ENCODE data around the gene PTHLH.

Gene PTHLH

DNA sequence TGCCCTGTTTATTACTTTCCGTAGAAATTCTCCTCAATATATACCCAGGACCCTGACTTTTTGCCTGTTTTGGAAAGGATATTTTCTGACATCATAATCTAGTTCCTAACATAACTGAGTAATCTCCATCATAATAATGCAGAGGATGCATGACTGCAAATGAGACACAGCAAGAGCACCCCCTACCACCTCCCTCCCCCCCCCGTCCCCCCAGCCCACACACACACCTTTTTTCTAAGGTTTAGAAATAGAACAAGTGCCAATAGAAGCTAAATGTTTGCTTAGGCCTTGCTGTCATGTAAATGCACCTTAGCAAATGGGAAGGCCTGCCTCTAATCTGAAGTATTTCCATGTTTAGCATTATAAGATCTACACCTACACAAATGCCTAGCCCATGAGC lies at the start of gene PTHLH:
Gene PTHLH (minus strand): TSS at position 13 of the 400 bp plus-strand sequence. CDS start 3,239 bp downstream, outside the sequence.
- no peak for DNase-seq (ENCODE audit: low read depth)

DNA sequence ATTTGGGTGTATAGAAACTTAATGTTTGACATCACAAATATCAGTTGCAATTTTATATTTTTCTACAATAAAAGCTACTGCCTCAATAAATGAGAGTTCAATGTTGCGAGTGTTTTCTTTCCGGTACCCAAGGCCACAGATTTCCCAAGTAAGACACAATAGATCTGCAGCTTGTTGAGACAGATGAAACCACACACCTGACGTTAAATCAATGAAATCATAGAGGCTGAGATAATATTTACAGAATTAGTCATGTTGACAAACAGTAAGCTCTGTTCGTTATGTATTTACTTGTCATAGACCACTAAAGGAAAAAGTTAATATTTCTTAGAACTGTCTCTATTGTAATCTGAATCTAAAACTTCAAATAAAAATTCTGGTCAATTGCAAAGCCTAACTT lies 49.2 kb upstream of the PTHLH start:
- DNase-seq (ENCODE audit: low read depth), result no peak

DNA sequence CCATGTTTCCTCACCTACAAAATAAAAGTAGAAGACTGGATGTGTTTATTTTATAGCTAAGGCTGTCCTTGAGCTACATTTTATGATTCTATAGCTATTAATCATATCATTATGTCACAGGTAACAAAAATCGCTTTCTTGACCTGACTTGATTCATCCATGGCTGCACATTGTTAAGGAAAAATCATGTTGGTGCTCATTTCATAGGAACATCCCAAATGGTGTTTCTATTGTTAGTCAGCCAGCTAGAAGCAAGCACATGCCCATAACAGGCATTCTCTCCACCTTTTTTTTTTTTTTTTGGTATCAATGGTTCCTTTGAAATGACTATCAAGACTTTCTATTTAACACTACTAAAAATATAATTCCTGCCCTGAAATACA lies 45.3 kb upstream of the PTHLH start:
- no peak for DNase-seq (ENCODE audit: low read depth)

- DNase-seq (ENCODE audit: low read depth), result no peak
These were observed 44.8 kb upstream of the PTHLH start for GRCh38 chr12:28017126-28017872.

DNA sequence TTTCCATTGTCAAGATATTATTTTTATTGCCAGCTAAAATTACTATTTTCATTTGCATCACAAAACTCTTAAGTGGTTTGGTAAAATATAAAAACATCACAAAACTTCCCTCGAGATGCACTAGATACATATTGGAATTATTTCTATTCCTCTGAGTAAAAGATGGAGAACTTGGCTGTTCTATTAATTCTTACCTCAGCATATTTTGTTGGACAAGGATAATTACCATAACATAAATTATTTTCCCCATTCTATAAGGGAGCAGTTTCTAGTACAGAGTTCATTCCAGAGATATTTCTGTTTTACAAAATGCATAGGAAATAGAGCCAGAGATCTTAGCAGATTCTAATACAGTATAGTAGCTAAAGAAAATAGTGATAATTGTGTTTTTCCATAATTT lies 42.6 kb upstream of the PTHLH start:
- no peak for DNase-seq (ENCODE audit: low read depth)

- no peak for DNase-seq (ENCODE audit: low read depth)
These were observed 41.7 kb upstream of the PTHLH start for GRCh38 chr12:28014196-28014595.

- DNase-seq (ENCODE audit: low read depth), result no peak
These were observed 39.9 kb upstream of the PTHLH start for GRCh38 chr12:28012333-28012918.

DNA sequence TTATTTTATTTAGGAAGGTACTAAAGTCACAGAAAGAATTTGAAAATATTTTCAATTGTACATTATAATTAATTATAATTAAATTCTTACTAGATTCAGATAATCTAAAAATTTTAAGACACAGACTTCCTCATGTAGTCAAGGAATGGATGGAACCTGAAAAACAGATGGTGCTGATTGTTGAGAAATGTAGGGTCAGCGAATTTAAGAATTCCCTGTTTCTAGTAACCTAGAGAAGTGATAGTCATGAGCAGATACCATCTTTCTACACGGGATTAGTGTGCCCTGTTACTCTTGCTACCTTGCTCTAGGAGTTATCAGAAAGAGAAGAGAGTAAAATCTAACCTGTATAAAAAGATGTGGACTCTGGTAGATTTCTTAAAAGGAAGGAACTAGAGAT lies 37.5 kb upstream of the PTHLH start:
- DNase-seq (ENCODE audit: low read depth), result no peak

DNA sequence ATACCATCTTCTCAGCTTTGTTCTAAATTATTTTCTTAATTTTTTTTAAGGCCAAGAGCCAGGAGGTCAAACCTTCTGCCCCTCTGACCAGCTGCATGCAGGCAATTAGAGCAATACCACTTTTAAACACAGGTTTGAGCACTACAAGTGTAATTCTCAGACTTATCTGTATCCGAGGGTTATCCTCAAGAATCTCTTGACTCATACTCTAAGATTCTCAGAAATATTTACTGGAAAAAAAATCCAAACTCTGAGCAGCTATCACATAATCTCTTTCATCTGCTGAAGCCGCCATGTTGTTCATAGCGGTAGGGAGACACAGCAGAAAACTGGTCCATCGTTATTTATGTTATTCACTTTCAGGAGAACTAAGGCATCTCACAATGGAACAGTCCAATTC lies 27.4 kb upstream of the PTHLH start:
- DNase-seq (ENCODE audit: low read depth), result no peak

DNA sequence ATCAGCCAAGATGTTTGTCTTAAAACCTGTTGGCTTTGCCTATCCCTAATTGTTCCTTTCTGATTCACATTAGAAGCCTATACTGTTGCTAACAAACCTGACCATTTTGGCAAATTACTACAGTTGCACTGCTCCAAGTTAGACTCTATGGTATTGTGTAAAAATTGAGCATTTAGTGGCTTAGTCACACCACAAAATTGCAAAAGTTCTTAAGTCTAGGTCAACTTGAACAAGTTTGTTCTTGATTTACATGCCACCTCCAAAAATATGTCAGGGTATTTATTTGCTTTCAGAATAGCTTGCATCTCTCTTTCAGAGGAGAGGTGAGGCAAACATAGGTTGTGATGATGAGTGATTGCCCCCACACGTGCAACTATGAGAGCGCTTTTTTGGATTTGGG lies 27.0 kb upstream of the PTHLH start:
- no peak for DNase-seq (ENCODE audit: low read depth)

GRCh38 chr12:27998658-27999057 lies 26.1 kb upstream of the PTHLH start:
- DNase-seq (ENCODE audit: low read depth), result no peak

DNA sequence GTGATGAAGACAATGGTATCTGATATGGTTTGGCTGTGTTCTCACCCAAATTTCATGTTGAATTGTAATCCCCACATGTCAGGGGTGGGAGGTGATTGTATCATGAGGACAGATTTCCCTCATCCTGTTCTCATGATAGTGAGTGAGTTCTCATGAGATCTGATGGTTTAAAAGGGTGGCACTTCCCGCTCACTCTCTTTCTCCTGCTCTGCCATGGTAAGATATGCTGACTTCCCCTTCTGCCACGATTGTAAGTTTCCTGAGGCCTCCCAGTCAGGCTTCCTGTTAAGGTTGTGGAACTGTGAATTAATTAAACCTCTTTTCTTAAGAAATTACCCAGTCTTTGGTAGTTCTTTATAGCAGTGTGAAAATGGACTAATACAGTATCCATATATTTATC lies 25.6 kb upstream of the PTHLH start:
- no peak for DNase-seq (ENCODE audit: low read depth)

DNA sequence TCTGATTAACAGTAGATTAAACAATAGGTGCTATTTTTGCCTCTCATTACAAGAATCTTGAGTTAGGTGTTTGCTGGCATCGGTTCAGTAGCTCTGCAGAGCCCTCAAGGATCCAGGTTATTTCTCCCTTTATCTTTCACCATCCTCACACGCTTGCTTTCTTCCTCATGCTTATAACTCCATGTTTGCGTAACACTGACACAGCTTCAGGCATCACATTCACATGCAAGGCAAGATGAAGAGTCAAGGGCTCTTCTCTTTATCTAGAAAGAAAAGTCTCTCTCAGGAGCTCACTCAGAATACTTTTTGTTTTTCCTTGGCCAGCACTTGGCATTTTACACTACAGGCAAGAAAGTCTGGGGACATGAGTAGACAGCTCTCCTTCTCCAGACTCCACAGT lies 24.2 kb upstream of the PTHLH start:
- no peak for DNase-seq (ENCODE audit: low read depth)

DNA sequence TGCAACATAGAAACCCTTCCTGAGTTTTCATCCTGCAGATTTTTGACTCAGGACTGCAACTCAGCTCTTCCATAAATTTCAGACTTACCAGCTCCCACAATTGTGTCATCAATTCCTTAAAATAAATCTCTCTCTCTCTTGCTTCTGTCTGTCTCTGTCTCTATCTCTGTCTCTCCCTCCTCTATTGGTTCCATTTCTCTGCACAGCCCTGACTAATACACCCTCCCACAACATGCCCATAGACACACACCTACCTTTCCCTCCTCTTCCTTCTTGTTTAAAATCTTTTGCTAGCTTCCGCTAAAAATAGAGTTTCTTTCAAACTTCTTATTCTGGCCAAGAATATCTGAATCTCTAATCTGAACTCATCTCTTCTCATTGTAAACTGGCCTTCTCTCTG lies 22.9 kb upstream of the PTHLH start:
- no peak for DNase-seq (ENCODE audit: low read depth)

- DNase-seq (ENCODE audit: low read depth), result no peak
These were observed 16.2 kb upstream of the PTHLH start for GRCh38 chr12:27988594-27989233.

DNA sequence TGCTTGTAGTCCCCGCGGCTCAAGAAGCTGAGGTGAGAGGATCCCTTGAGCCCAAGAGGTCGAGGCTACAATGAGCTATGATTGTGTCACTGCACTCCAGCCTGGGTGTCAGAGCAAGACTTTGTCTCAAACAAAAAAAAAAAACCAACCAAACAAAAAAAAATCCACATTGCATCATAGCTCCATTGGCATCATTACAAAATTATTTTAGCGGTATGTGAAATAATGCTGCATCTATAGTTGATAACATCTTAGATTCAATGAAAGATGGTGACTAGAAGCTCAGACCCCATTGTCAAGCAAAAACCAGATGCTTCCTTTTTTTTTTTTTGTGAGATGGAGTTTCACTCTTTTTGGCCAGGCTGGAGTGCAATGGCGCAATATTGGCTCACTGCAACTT lies 14.8 kb upstream of the PTHLH start:
- no peak for DNase-seq (ENCODE audit: low read depth)

DNA sequence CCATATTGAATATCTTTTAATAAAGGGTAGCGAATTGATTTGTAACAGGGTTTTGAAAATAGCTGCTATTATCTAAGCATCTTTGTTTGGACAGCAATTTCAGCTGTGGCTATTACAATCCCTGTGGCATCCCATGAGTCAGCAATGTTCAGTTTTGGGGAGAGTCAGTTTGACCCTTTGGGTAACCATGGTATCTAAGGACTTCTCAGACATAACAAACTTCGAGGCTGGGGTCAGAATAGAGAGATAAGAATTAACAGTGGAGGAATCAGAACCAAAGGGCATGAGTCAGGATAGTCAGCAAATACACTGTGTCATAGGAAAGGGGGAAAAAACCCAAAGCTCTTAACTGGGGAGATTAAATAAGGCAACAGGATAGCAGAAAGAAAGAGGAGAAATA lies 11.7 kb upstream of the PTHLH start:
- no peak for DNase-seq (ENCODE audit: low read depth)

- no peak for DNase-seq (ENCODE audit: low read depth)
These were observed 10.4 kb upstream of the PTHLH start for GRCh38 chr12:27982951-27983350.

DNA sequence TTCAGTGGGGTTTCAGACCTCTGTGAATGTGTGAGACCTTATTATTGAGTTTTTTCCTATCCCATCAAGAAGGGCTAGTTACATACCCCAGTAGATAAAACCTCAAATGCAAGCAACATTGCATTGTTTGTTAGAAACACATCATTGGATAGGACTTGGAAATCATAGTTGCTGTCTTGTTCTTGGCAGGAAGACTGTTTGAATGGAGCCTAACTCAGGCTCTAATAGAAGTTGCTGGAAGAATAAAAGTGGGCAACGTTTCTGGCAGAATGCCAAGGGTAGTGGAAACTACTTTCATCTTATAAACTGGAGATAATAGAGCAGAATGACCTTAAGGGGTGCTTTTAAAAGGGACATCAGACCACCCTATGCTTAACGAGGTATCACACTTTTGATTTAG lies 9.9 kb upstream of the PTHLH start:
- DNase-seq (ENCODE audit: low read depth), result no peak

DNA sequence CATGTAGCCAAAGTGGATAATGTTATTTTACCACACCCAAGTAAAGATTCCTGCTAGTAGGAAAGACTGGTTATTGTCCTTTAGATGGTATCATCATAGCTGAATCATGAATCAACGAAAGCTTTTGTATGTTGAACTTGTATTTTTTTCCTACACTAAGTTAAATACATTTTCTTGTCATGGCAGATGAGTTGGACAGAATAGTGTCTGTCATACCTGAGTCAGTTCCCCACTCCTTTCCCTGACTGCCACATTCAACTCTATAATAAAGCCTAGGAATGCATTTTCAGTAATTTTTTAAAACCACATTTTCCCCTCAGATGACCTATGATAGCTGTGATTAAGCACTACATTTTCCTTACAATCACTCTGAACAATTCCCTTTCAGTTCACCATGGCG lies 9.3 kb upstream of the PTHLH start:
- DNase-seq (ENCODE audit: low read depth), result no peak

DNA sequence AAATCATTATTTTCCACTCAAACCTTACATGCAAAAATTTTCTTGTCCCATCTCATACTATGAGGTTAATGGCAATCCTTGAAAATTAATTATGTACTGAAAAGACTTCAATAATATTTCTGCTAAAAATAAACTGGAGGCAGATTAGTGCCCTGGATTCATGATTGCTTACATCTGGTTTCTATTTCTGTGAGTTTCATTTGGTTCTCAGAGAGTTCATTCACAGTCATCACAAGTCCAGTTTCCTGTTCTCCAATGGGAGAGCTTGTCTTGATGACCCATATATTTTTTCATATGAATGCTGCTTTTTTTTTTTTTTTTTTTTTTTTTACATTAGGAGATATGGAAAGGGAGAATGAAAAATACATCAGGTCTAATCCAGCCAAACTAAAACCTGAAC lies 6.6 kb upstream of the PTHLH start:
- DNase-seq (ENCODE audit: low read depth), result no peak

- DNase-seq (ENCODE audit: low read depth), result no peak
These were observed 2.9 kb upstream of the PTHLH start for GRCh38 chr12:27975222-27976136.
